GM10248 (cell line): Measurements from ENCODE around the gene ANK2.

Source experiments
- CTCF ChIA-PET: fragments of 300-600 bp; sonication (Branson Sonifier 250); formaldehyde crosslinking; extraction: SDS; loops from one replicate; lab custom pipeline; 2021; ENCODE audit warnings: antibody characterized with exemption; lab: Yijun Ruan, JAX
- POLR2A ChIA-PET: fragments of 350-650 bp; sonication (Branson Sonifier 250); formaldehyde crosslinking; extraction: SDS; loops from one replicate; lab custom pipeline; 2020; ENCODE audit warnings: antibody characterized with exemption; lab: Yijun Ruan, JAX
- DNase-seq: peaks from one replicate; pipeline ENCODE4 v3.0.0; 2012; ENCODE audit errors: extremely low spot score
- CTCF ChIP-seq: IDR thresholded peaks from 2 replicates; pipeline ENCODE4 v1.5.1; 2012; ENCODE audit warnings: mild to moderate bottlenecking, low read depth; ENCODE audit errors: extremely low read depth, missing control alignments, control extremely low read depth

ANK2 gene

GRCh38 chr4:113020966-113021365 is 28.5 kb upstream of the ANK2 start:
- CTCF ChIA-PET = interaction anchor here (1.7 kb wide), 1 partner anchor 10 kb away, joined by 5 read pairs; no protein-coding TSS in a partner anchor
- TF ChIP-seq CTCF = no peak
- POLR2A ChIA-PET = no interaction called here
- DNase-seq = no peak

- DNase-seq = no peak
- CTCF ChIA-PET = interaction anchor here (1.6 kb wide), 1 partner anchor 17 kb away, joined by 3 read pairs; no protein-coding TSS in a partner anchor
- no peak for TF ChIP-seq CTCF
- POLR2A ChIA-PET = no interaction called here
Measured at GRCh38 chr4:113024388-113024787, 25.1 kb upstream of the ANK2 start.

- ChIA-PET CTCF (interaction anchor here (1.6 kb wide), 1 partner anchor 16 kb away, joined by 3 read pairs; no protein-coding TSS in a partner anchor), POLR2A (no interaction called here)
- no peak for TF ChIP-seq CTCF
- no peak for DNase-seq
Measured at GRCh38 chr4:113025416-113025815, 24.0 kb upstream of the ANK2 start.

- ChIA-PET CTCF (no interaction called here), POLR2A (no interaction called here)
- DNase-seq = no peak
- no peak for TF ChIP-seq CTCF
Measured at GRCh38 chr4:113026556-113026955, 22.9 kb upstream of the ANK2 start.

GRCh38 chr4:113028074-113028473 is 21.4 kb upstream of the ANK2 start:
- ChIA-PET CTCF (interaction anchor here (1.0 to 1.4 kb wide), 2 partner anchors 14 to 77 kb away, joined by 3 to 4 read pairs; no protein-coding TSS in a partner anchor), POLR2A (no interaction called here)
- no peak for DNase-seq
- no peak for TF ChIP-seq CTCF

GRCh38 chr4:113031212-113031611 is 18.2 kb upstream of the ANK2 start:
- POLR2A ChIA-PET = no interaction called here
- no peak for TF ChIP-seq CTCF
- CTCF ChIA-PET = interaction anchor here (0.9 to 2.5 kb wide), 2 partner anchors 11 to 13 kb away, joined by 5 to 10 read pairs; no protein-coding TSS in a partner anchor
- DNase-seq = no peak

GRCh38 chr4:113040793-113041192 is 8.7 kb upstream of the ANK2 start:
- CTCF ChIA-PET = interaction anchor here (0.9 to 2.1 kb wide), 3 partner anchors 12 to 16 kb away, joined by 3 to 5 read pairs (median 3); no protein-coding TSS in a partner anchor
- DNase-seq = peak; percentile 8
- TF ChIP-seq CTCF = no peak
- POLR2A ChIA-PET = no interaction called here
